Pulmonary artery endothelial cell (primary cell): ENCODE measurements around the gene DOCK4. TPM values are rescaled to one million over a fixed set of nuclear protein-coding genes. Genes with fewer than 3 reads are reported as not detected.

Experiments used
- DNase-seq: peaks from one replicate; pipeline ENCODE4 v3.0.0-alpha.2; 2011; ENCODE audit warnings: low read depth, low spot score
- total RNA-seq: library from RNA; depleted of rRNA; stranded (reverse); fragments of >200 nt; gene quantifications from 2 replicates; pipeline ENCODE4 v1.2.3, GENCODE V29; 2014

The DOCK4 gene
- total RNA-seq, 1 donor from 2014 or later, result 198 TPM

GRCh38 chr7:112223310-112223709, 17.1 kb upstream of the DOCK4 start:
- no peak for DNase-seq

GRCh38 chr7:112220877-112221434, 14.8 kb upstream of the DOCK4 start:
- DNase-seq, result no peak

DNA sequence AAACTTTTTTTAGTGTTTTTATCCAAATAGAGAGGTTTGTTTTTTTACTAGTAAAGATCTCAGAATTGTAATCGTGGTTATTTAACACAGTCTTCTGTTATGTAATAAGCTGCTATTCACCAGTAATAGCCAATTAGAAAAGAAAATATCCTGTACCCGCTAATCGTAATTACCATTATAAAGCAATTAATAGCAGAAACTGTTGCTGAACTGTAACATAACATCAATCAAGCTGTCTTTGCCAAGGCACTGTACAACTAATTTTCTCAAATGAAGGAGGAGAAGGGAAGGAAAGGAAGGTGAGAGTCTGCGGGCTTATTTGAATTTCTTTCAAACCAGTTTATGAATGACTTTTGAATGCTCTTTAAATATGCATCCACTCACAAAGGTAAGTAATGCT, 9.6 kb upstream of the DOCK4 start:
- DNase-seq, result no peak

- DNase-seq, result no peak
These were observed 8.7 kb upstream of the DOCK4 start for GRCh38 chr7:112214883-112215282.

- DNase-seq, result no peak
These were observed 8.1 kb upstream of the DOCK4 start for GRCh38 chr7:112214268-112214667.

DNA sequence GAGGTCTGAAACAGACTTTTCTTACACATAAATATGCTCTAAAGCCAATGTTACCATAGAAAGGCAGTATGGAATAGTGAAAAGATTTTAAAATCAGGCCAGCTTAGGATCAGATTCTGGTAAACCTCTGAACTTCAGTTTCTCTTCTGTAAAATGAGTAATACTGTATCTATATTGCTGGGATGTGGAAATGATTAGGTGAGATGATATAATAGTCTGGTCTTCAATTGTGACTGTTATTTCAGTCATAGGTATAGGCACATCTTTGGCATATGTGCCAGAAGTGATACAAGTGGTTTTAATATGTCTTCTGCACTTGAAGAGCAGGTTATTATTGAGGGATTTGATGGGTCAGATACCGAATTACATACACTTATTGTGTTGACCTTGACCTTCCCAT, 7.5 kb upstream of the DOCK4 start:
- no peak for DNase-seq

- DNase-seq, result no peak
These were observed 6.4 kb upstream of the DOCK4 start for GRCh38 chr7:112212571-112212970.

GRCh38 chr7:112211348-112211907, 5.2 kb upstream of the DOCK4 start:
- no peak for DNase-seq

- no peak for DNase-seq
These were observed 1.6 kb upstream of the DOCK4 start for GRCh38 chr7:112207765-112208164.

DNA sequence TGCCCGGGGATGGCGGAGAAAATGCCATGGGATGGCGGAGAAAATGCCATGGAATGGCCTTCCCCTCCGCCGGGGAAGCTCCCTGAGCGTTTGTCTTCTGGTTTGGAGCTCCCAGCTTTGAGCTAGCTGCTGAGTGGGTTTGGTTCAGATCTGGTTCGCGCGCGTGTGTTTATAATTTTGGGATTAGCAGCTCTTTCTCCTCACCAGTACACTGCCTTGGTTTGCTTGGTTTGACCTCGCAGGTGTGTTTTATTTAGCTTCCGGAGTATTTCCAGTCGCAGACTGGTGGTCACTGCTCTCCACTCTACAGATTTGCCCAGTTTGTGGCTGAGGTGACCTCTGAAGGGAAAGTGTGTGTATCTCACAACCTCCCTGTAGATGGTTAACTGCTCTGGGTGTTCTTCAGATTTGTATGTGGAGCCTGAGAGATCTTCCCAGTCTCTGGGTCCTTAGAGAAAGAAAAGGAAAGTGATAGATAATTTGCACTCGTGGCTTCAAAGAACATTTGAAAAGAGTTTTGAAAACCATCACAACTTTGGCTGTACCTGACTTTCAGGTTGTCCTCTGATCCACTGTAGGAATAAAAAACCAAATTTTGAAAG, 893 bp upstream of the DOCK4 start:
- no peak for DNase-seq

- DNase-seq, result no peak
These were observed 609 bp downstream of the DOCK4 start for GRCh38 chr7:112205343-112206237.

DNA sequence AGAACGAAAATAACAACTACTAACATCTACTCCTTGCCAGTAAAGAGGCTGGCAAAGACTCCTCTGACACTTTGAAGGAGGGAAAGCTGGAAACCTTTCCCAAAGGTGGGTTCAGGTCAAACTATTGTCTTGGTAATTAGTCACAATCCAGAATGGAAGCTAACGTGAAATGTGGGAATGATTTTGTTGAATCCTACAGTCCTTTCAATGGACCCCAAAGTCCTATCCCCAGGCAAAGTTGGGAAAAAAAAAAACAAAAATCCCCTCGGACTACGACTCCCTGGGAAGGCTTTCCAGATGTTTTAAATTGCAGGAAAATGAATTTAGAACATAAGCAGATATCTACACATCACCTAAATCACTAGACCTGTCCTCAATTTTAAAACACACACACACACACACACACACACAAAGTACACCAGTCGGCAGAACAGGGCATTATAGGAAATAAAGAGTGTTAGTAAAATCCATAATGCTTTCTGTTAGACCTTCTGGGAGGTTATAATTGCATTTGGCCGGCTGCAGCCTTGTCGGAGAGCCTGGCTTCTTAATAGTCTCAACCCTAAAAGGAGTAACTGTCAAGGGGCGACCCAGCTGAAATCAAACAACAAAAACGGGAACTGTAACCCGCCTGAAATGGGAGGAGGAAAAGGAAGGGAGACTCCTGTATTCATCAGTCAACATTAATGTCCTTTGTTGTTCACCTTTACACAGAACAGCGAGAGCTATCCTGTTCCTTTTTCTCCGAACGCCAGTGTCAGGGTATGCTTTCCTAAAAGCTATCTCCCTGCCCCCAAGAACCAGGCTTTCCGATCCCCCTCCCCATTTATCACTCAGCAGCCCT, 1.5 kb downstream of the DOCK4 start:
- DNase-seq, result no peak

DNA sequence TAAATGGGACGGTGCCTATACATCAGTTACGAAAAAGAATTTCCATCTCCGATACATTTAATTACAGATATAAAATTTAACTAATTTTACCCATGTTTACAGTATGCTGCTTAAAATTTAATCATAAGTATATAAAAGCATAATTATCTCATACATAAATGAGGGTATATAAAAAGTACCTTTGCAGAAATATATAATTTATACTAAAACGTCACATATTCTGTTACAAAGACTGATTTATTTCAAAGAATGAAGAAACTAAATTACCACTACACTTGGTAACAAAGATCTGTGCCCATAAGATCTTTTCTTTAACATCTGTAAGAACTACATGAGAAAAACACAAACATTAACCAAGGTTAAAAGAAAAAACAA, 2.8 kb downstream of the DOCK4 start:
- no peak for DNase-seq

- DNase-seq, result no peak
These were observed 3.4 kb downstream of the DOCK4 start for GRCh38 chr7:112202816-112203215.

DNA sequence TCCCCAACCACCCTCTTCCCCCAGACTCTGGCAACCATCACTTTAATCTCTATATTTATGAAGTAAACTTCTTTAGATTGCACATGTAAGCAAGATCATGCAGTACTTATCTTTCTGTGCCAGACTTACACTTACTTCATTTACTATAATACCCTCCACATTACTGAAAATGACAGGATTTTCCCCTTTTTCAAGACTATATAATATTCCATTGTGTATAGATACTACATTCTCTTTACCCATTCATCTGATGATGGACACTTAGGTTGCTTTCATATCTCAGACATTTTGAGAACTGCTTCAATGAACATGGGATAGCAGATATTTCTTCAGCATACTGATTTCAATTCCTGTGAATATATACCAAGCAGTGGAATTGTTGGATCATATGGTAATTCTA, 4.4 kb downstream of the DOCK4 start:
- no peak for DNase-seq

GRCh38 chr7:112201411-112201810, 4.8 kb downstream of the DOCK4 start:
- DNase-seq, result no peak

- DNase-seq, result no peak
These were observed 6.5 kb downstream of the DOCK4 start for GRCh38 chr7:112199672-112200071.

DNA sequence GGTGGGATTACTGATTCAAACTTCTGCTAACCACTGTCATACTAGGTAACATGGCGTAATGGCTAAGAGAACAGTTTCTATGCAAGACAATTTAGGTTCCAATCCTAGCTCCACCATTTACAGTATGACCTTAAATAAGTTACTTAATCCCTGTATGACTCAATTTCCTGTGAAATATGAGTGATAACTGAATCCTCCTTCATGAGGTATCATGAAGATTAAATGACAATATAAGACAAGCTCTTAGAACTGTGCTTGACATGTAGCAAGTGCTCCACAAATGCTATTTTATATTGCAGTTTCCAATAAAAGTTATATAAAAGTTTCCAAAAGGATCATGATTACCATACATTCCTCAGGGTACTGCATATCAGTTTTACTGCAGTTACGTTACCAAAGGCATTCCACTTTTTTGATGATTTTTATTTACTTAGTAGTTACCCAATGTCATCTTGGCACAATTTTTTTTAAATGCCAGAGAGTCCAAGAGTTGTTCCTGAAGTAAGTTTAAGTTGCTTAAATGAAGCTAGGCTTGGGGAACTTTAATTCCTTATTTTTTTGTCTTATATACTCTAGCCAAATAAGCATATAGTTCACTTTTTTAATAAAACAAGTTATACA, 7.1 kb downstream of the DOCK4 start:
- no peak for DNase-seq

DNA sequence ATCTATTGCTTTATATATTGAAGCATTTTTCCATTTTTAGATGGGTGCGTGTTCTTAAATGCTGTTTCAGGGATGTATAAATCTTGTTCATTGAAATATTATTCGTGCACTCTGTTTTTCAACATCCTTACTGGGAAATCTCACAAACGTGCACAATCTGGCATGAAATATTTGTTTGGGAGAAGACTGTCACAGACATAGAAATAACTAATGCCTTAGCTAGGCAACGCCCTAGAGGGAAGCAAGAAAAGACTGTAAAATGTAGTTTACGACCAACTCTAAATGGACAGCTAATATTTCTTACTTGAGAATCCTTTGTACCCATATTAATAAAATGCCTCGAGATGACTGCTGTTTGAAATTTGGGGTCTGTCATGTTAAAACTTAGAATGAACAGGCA, 8.9 kb downstream of the DOCK4 start:
- DNase-seq, result no peak

GRCh38 chr7:112195717-112196116, 10.5 kb downstream of the DOCK4 start:
- no peak for DNase-seq

GRCh38 chr7:112193915-112194502, 12.2 kb downstream of the DOCK4 start:
- DNase-seq, result no peak
